ENCODE results near the gene EGR1.

Gene EGR1

GRCh38 chr5:138466900-138467710 lies 1.8 kb downstream of the EGR1 start:
- peak overlapping the region; percentile 97 for H3K4me3 ChIP-seq (ENCODE audit: low read length)
- no peak for TF ChIP-seq CTCF (IDR thresholded peaks at IDR 0.05; ENCODE audit: insufficient read depth, low read depth, low read length, missing control alignments)

GRCh38 chr5:138467711-138468132 lies 2.4 kb downstream of the EGR1 start:
- peak overlapping the region; percentile 97 for H3K4me3 ChIP-seq (ENCODE audit: low read length)
- no peak for DNase-seq (ENCODE audit: low read depth)
- TF ChIP-seq CTCF (IDR thresholded peaks at IDR 0.05; ENCODE audit: insufficient read depth, low read depth, low read length, missing control alignments) = peak; percentile 1

More at GRCh38 chr5:138466900-138467710, 1.8 kb downstream of the EGR1 start:
- no peak for DNase-seq (ENCODE audit: low read depth)

GRCh38 chr5:138468133-138468965 lies 3.1 kb downstream of the EGR1 start:
- TF ChIP-seq CTCF (IDR thresholded peaks at IDR 0.05; ENCODE audit: insufficient read depth, low read depth, low read length, missing control alignments) = no peak
- peak; percentile 58 for DNase-seq (ENCODE audit: low read depth)
- peak overlapping the region; percentile 97 for H3K4me3 ChIP-seq (ENCODE audit: low read length)

GRCh38 chr5:138468966-138469539 lies 3.8 kb downstream of the EGR1 start:
- no peak for DNase-seq (ENCODE audit: low read depth)
- TF ChIP-seq CTCF (IDR thresholded peaks at IDR 0.05; ENCODE audit: insufficient read depth, low read depth, low read length, missing control alignments) = no peak
- H3K4me3 ChIP-seq (ENCODE audit: low read length) = no peak overlapping the region

GRCh38 chr5:138469540-138470321 lies 4.5 kb downstream of the EGR1 start:
- TF ChIP-seq CTCF (IDR thresholded peaks at IDR 0.05; ENCODE audit: insufficient read depth, low read depth, low read length, missing control alignments) = no peak
- no peak overlapping the region for H3K4me3 ChIP-seq (ENCODE audit: low read length)
- peak; percentile 89 for DNase-seq (ENCODE audit: low read depth)

GRCh38 chr5:138470322-138471051 lies 5.2 kb downstream of the EGR1 start:
- DNase-seq (ENCODE audit: low read depth) = peak; percentile 86
- TF ChIP-seq CTCF (IDR thresholded peaks at IDR 0.05; ENCODE audit: insufficient read depth, low read depth, low read length, missing control alignments) = no peak
- H3K4me3 ChIP-seq (ENCODE audit: low read length) = no peak overlapping the region
